CD14-positive monocyte (primary cell): Measurements from ENCODE around the gene ADGRF1. TPM values are rescaled to one million over a fixed set of nuclear protein-coding genes. Genes with fewer than 3 reads are reported as not detected.

Source experiments
- DNase-seq, 3 donors: peaks; one replicate each; pipeline ENCODE4 v3.0.0-alpha.2; 2011 to 2022
- H2AFZ ChIP-seq: 2 replicates; pipeline ENCODE4 v1.6.0; 2012; ENCODE audit warnings: mild to moderate bottlenecking, low read depth, low read length, inconsistent platforms; ENCODE audit not compliant: insufficient read depth, poor library complexity, severe bottlenecking
- H3K27ac ChIP-seq, 2 donors: 1 replicate in 1 of 2; 2 replicates in 1 of 2; pipeline ENCODE4 v1.5.1; 2012 to 2013; ENCODE audit warnings: low read length in 2 of 2, control low read depth in 1 of 2, inconsistent platforms in 1 of 2, low read depth in 1 of 2, mild to moderate bottlenecking in 1 of 2
- H3K27me3 ChIP-seq, 2 donors: one replicate each; pipeline versions ENCODE4 v1.6.0 to v1.6.1; 2011 to 2013; ENCODE audit warnings: low read length in 2 of 2; ENCODE audit not compliant: control insufficient read depth in 2 of 2, insufficient read depth in 2 of 2
- H3K36me3 ChIP-seq, 2 donors: replicated peaks in 1 of 2; 1 replicate in 1 of 2; 2 replicates in 1 of 2; pipeline versions ENCODE4 v1.5.1 to v1.6.1; 2012 to 2013; ENCODE audit warnings: low read length in 2 of 2, control low read depth in 1 of 2, inconsistent platforms in 1 of 2, mild to moderate bottlenecking in 1 of 2; ENCODE audit not compliant: insufficient read depth in 2 of 2, control insufficient read depth in 1 of 2
- H3K4me1 ChIP-seq, 2 donors: 1 replicate in 1 of 2; 2 replicates in 1 of 2; pipeline versions ENCODE4 v1.5.1 to v1.6.1; 2012 to 2013; ENCODE audit warnings: low read length in 2 of 2, control low read depth in 1 of 2, inconsistent platforms in 1 of 2, mild to moderate bottlenecking in 1 of 2, moderate library complexity in 1 of 2; ENCODE audit not compliant: insufficient read depth in 2 of 2, control insufficient read depth in 1 of 2
- H3K4me2 ChIP-seq: replicated peaks from 2 replicates; pipeline ENCODE3; 2012; ENCODE audit warnings: low read length, moderate library complexity, mild to moderate bottlenecking; ENCODE audit not compliant: poor library complexity, severe bottlenecking; ENCODE audit errors: extremely low read depth
- H3K4me3 ChIP-seq, 3 experiments: fragments of 200-600 bp in 1 of 3; sonication (generic) in 1 of 3; replicated peaks in 1 of 3; 1 replicate in 2 of 3; 2 replicates in 1 of 3; pipeline ENCODE4 v1.5.1; 2011 to 2013; ENCODE audit warnings: low read length in 3 of 3, mild to moderate bottlenecking in 3 of 3, control low read depth in 2 of 3, low read depth in 2 of 3, inconsistent platforms in 1 of 3, moderate library complexity in 1 of 3
- H3K79me2 ChIP-seq: 2 replicates; pipeline ENCODE4 v1.6.0; 2012; ENCODE audit warnings: mild to moderate bottlenecking, control low read depth, inconsistent platforms, low read length, moderate library complexity; ENCODE audit not compliant: insufficient read depth
- H3K9ac ChIP-seq: 2 replicates; pipeline ENCODE4 v1.6.0; 2017; ENCODE audit warnings: low read length, mild to moderate bottlenecking; ENCODE audit not compliant: insufficient read depth, poor library complexity, severe bottlenecking
- H3K9me3 ChIP-seq, 2 donors: replicated peaks in 1 of 2; 1 replicate in 1 of 2; 2 replicates in 1 of 2; pipeline versions ENCODE4 v1.5.1 to v1.6.1; 2012 to 2013; ENCODE audit warnings: low read length in 2 of 2, control low read depth in 1 of 2; ENCODE audit not compliant: control insufficient read depth in 1 of 2, insufficient read depth in 1 of 2
- H4K20me1 ChIP-seq: 2 replicates; pipeline ENCODE4 v1.6.0; 2012; ENCODE audit warnings: mild to moderate bottlenecking, low read length, control low read depth, moderate library complexity; ENCODE audit not compliant: insufficient read depth
- H3K27ac Mint-ChIP-seq, 7 donors: one replicate each; pipeline ENCODE4 v1.8.0; 2020; ENCODE audit warnings: mild to moderate bottlenecking in 7 of 7, mixed read lengths in 7 of 7, moderate library complexity in 6 of 7, inconsistent platforms in 2 of 7
- H3K27me3 Mint-ChIP-seq, 3 donors: one replicate each; pipeline ENCODE4 v1.8.0; 2021 to 2022; ENCODE audit warnings: low read depth in 3 of 3, mild to moderate bottlenecking in 3 of 3, mixed read lengths in 3 of 3, moderate library complexity in 3 of 3, inconsistent platforms in 1 of 3
- H3K36me3 Mint-ChIP-seq, 2 donors: one replicate each; pipeline ENCODE4 v1.8.0; 2020; ENCODE audit warnings: mixed read lengths in 2 of 2, inconsistent platforms in 1 of 2, mild to moderate bottlenecking in 1 of 2
- H3K4me1 Mint-ChIP-seq: one replicate; pipeline ENCODE4 v1.8.0; 2020; ENCODE audit warnings: mild to moderate bottlenecking, mixed read lengths
- H3K4me3 Mint-ChIP-seq, 2 donors: one replicate each; pipeline ENCODE4 v1.8.0; 2020; ENCODE audit warnings: mild to moderate bottlenecking in 2 of 2, mixed read lengths in 2 of 2, moderate library complexity in 1 of 2
- H3K9me3 Mint-ChIP-seq, 7 donors: one replicate each; pipeline ENCODE4 v1.8.0; 2020 to 2022; ENCODE audit warnings: mixed read lengths in 7 of 7, mild to moderate bottlenecking in 6 of 7, moderate library complexity in 6 of 7, inconsistent platforms in 2 of 7
- CTCF ChIP-seq: fragments of 200-600 bp; IDR thresholded peaks from one replicate; pipeline ENCODE4 v1.8.0; 2022; ENCODE audit warnings: antibody characterized with exemption, mild to moderate bottlenecking
- WGBS: methylation state at CpG from one replicate; pipeline ENCODE4 v1.1.5; 2013; ENCODE audit warnings: missing lambda C conversion rate; ENCODE audit not compliant: insufficient coverage; 5-methylcytosine and 5-hydroxymethylcytosine counted together
- intact Hi-C, 2 donors: fragments of 100-400 bp; cut with micrococcal nuclease; formaldehyde crosslinking; loops; one replicate each; pipeline versions ENCODE4 v1.15.0 to v1.15.1; 2023
- polyA plus RNA-seq, 3 donors: library from polyadenylated mRNA; depleted of rRNA in 1 of 3; unstranded in 2 of 3; stranded (reverse) in 1 of 3; fragments of 300-500 nt in 2 of 3; fragments of >200 nt in 1 of 3; fragmentation: Illumina TruSeq in 2 of 3; gene quantifications; 1 replicate in 2 of 3; 2 replicates in 1 of 3; pipeline ENCODE4 v1.2.3, GENCODE V29; 2012 to 2021

ADGRF1 gene
- polyA plus RNA-seq, 3 donors: 0.03 TPM; not detected in 2

- 67% methylated on average over 1 of the region's 3 CpGs for WGBS
- H3K36me3 Mint-ChIP-seq: no peaks in the 10 kb centered on the region
- no peaks in the 10 kb centered on the region for H4K20me1 ChIP-seq
- intact Hi-C loops: no loop called here
- no peak overlapping the region for H3K27ac ChIP-seq
- H3K9me3 ChIP-seq: no peaks in the 10 kb centered on the region
- H3K4me2 ChIP-seq: no peak overlapping the region
- peaks cover 0 to 2% (median 0%) of the 10 kb centered on the region in 7 donors for H3K9me3 Mint-ChIP-seq
- no peak overlapping the region for H3K27ac Mint-ChIP-seq
- TF ChIP-seq CTCF: no peak
- peaks cover 9% of the 10 kb centered on the region for H3K4me1 Mint-ChIP-seq
- H3K4me3 ChIP-seq: no peak overlapping the region
- H3K4me3 Mint-ChIP-seq: no peak overlapping the region
- DNase-seq: no peak
- H3K27me3 Mint-ChIP-seq: no peaks in the 10 kb centered on the region
- H2AFZ ChIP-seq: no peak overlapping the region
- H3K9ac ChIP-seq: no peak overlapping the region
- no peaks in the 10 kb centered on the region for H3K4me1 ChIP-seq
- no peaks in the 10 kb centered on the region for H3K79me2 ChIP-seq
- H3K27me3 ChIP-seq: no peaks in the 10 kb centered on the region
- H3K36me3 ChIP-seq: no peaks in the 10 kb centered on the region
These were observed 34.3 kb downstream of the ADGRF1 start for GRCh38 chr6:47007657-47008396.

GRCh38 chr6:47005486-47005885, 36.6 kb downstream of the ADGRF1 start:
- H3K9me3 ChIP-seq: no peaks in the 10 kb centered on the region
- intact Hi-C loops: no loop called here
- H3K27ac ChIP-seq: no peak overlapping the region
- no peak overlapping the region for H3K9ac ChIP-seq
- no peaks in the 10 kb centered on the region for H4K20me1 ChIP-seq
- Mint-ChIP-seq H3K27ac (no peak overlapping the region), H3K27me3 (no peaks in the 10 kb centered on the region), H3K4me3 (no peak overlapping the region), H3K4me1 (peaks cover 12% of the 10 kb centered on the region), H3K36me3 (no peaks in the 10 kb centered on the region), H3K9me3 (peaks cover 0 to 5% (median 0%) of the 10 kb centered on the region in 7 donors)
- TF ChIP-seq CTCF: no peak
- no peak overlapping the region for H3K4me3 ChIP-seq
- no peak overlapping the region for H3K4me2 ChIP-seq
- DNase-seq: no peak
- H3K36me3 ChIP-seq: no peaks in the 10 kb centered on the region
- H2AFZ ChIP-seq: no peak overlapping the region
- no peaks in the 10 kb centered on the region for H3K79me2 ChIP-seq
- H3K27me3 ChIP-seq: no peaks in the 10 kb centered on the region
- H3K4me1 ChIP-seq: no peaks in the 10 kb centered on the region
- WGBS: no CpG with 5 or more reads among the region's 1 CpG
